Gastroesophageal sphincter (tissue), 4 donors: Measurements from ENCODE around the gene PPP2R3C. TPM values are rescaled to one million over a fixed set of nuclear protein-coding genes. Genes with fewer than 3 reads are reported as not detected.
A peak's percentile ranks its signal among the peaks of the same experiment; 100 is the strongest.
"Not testable (repeated sequence)": the region's sequence is repeated elsewhere in the genome, so short reads cannot be mapped to it uniquely, and the experiment has no call there.

Source experiments
- ATAC-seq: fragments of 150-250 bp; one replicate; pipeline ENCODE4 v1.9.1; 2016; ENCODE audit warnings: mild to moderate bottlenecking, moderate library complexity
- H3K27ac ChIP-seq, 4 donors: fragments of 200-600 bp; sonication (generic) in 3 of 4; 1 replicate in 3 of 4; 2 replicates in 1 of 4; pipeline ENCODE4 v1.5.1; 2016 to 2019
- H3K27me3 ChIP-seq: fragments of 200-600 bp; sonication (generic); one replicate; pipeline ENCODE4 v1.5.1; 2019
- H3K36me3 ChIP-seq, 2 donors: fragments of 200-600 bp; sonication (generic); one replicate each; pipeline ENCODE4 v1.5.1; 2019; ENCODE audit warnings: control low read depth in 1 of 2
- H3K4me1 ChIP-seq, 3 donors: fragments of 200-600 bp; sonication (generic); 1 replicate in 2 of 3; 2 replicates in 1 of 3; pipeline ENCODE4 v1.5.1; 2016 to 2019; ENCODE audit warnings: control low read depth in 2 of 3
- H3K4me3 ChIP-seq, 2 donors: fragments of 200-600 bp; sonication (generic); one replicate each; pipeline ENCODE4 v1.5.1; 2019; ENCODE audit warnings: mild to moderate bottlenecking in 1 of 2, moderate library complexity in 1 of 2
- H3K9me3 ChIP-seq, 3 donors: fragments of 200-600 bp; sonication (generic); one replicate each; pipeline ENCODE4 v1.5.1; 2017 to 2019; ENCODE audit warnings: control low read depth in 2 of 3
- CTCF ChIP-seq, 4 experiments: fragments of 200-600 bp in 2 of 4; fragments of 450-650 bp in 2 of 4; sonication (generic) in 1 of 4; IDR thresholded peaks; one replicate each; pipeline ENCODE4 v1.5.1; 2017 to 2019; ENCODE audit warnings: antibody characterized with exemption in 4 of 4, mild to moderate bottlenecking in 2 of 4, moderate library complexity in 2 of 4
- EP300 ChIP-seq: sonication (generic); formaldehyde crosslinking; IDR thresholded peaks from one replicate; pipeline ENCODE4 v1.6.1; 2017; ENCODE audit warnings: antibody characterized with exemption, mild to moderate bottlenecking
- POLR2A ChIP-seq, 2 donors: fragments of 450-650 bp; IDR thresholded peaks; one replicate each; pipeline ENCODE4 v1.6.1; 2017; ENCODE audit warnings: antibody characterized with exemption in 2 of 2, mild to moderate bottlenecking in 2 of 2, moderate library complexity in 1 of 2
- POLR2AphosphoS5 ChIP-seq: sonication (generic); formaldehyde crosslinking; IDR thresholded peaks from one replicate; pipeline ENCODE4 v1.6.1; 2017; ENCODE audit warnings: antibody characterized with exemption
- WGBS, 2 donors: methylation state at CpG; one replicate each; pipeline ENCODE4 v1.1.5; 2018; ENCODE audit warnings: low coverage in 1 of 2; 5-methylcytosine and 5-hydroxymethylcytosine counted together
- total RNA-seq, 4 donors: library from RNA; depleted of rRNA; stranded (reverse); fragments of >200 nt; gene quantifications; one replicate each; pipeline ENCODE4 v1.1.0, GENCODE V29; 2016

PPP2R3C gene
- total RNA-seq, 4 donors from 2014 or later: 29.3 to 44.9 (median 32.4) TPM

- H3K9me3 ChIP-seq: no peaks in the 10 kb centered on the region
- no peak overlapping the region for H3K4me3 ChIP-seq
- WGBS, 2 donors: 74 to 94% methylated on average over 2 to 3 of the region's 3 CpGs
- H3K27ac ChIP-seq: no peak overlapping the region
- TF ChIP-seq CTCF (IDR thresholded peaks at IDR 0.05) (no peak), EP300 (no peak), POLR2AphosphoS5 (no peak), POLR2A (IDR thresholded peaks at IDR 0.05) (no peak)
- no peaks in the 10 kb centered on the region for H3K27me3 ChIP-seq
- H3K36me3 ChIP-seq: peaks cover 0 to 86% of the 10 kb centered on the region in 2 donors
- H3K4me1 ChIP-seq: no peaks in the 10 kb centered on the region
- ATAC-seq: no peak
Measured at GRCh38 chr14:35072226-35072625, 49.6 kb downstream of the PPP2R3C start.

- Histone ChIP-seq H3K27me3 (no peaks in the 10 kb centered on the region), H3K9me3 (no peaks in the 10 kb centered on the region), H3K4me3 (no peak overlapping the region), H3K27ac (no peak overlapping the region), H3K4me1 (no peaks in the 10 kb centered on the region), H3K36me3 (peaks cover 0 to 76% of the 10 kb centered on the region in 2 donors)
- no peak for ATAC-seq
- WGBS, 2 donors: 86 to 92% methylated on average over 3 to 4 of the region's 4 CpGs
- no peak for TF ChIP-seq POLR2A (IDR thresholded peaks at IDR 0.05)
- no peak for TF ChIP-seq POLR2AphosphoS5
- TF ChIP-seq CTCF (IDR thresholded peaks at IDR 0.05): no peak
- TF ChIP-seq EP300: no peak
Measured at GRCh38 chr14:35068238-35069012, 53.4 kb downstream of the PPP2R3C start.

- not testable (repeated sequence) for H3K9me3 ChIP-seq, H3K27me3 ChIP-seq, H3K4me1 ChIP-seq, ATAC-seq, H3K4me3 ChIP-seq, H3K27ac ChIP-seq
- H3K36me3 ChIP-seq: peaks cover 0 to 63% of the 10 kb centered on the region in 2 donors
- 81% methylated on average over 5 of the region's 5 CpGs for WGBS, 2 donors
Measured at GRCh38 chr14:35065731-35066130, 56.1 kb downstream of the PPP2R3C start.

- not testable (repeated sequence) for H3K9me3 ChIP-seq, H3K4me1 ChIP-seq, H3K4me3 ChIP-seq, H3K27me3 ChIP-seq, H3K27ac ChIP-seq
- peaks cover 0 to 68% of the 10 kb centered on the region in 2 donors for H3K36me3 ChIP-seq
- peak; percentile 53 for ATAC-seq
- 50% methylated on average over 1 of the region's 1 CpG; no CpG with 5 or more reads in 1 of the 2 donors for WGBS, 2 donors
Measured at GRCh38 chr14:35061113-35061791, 60.5 kb downstream of the PPP2R3C start.

GRCh38 chr14:35052637-35053036, 69.2 kb downstream of the PPP2R3C start:
- Histone ChIP-seq H3K36me3 (peaks cover 0 to 67% of the 10 kb centered on the region in 2 donors), H3K27ac (no peak overlapping the region), H3K27me3 (no peaks in the 10 kb centered on the region), H3K4me3 (no peak overlapping the region), H3K4me1 (peaks cover 0 to 34% (median 2%) of the 10 kb centered on the region in 3 donors), H3K9me3 (no peaks in the 10 kb centered on the region)
- ATAC-seq: no peak
- 60 to 90% methylated on average over 1 to 2 of the region's 2 CpGs for WGBS, 2 donors
- TF ChIP-seq POLR2AphosphoS5: no peak
- TF ChIP-seq CTCF (IDR thresholded peaks at IDR 0.05): no peak
- TF ChIP-seq EP300: no peak
- no peak for TF ChIP-seq POLR2A (IDR thresholded peaks at IDR 0.05)

GRCh38 chr14:35051796-35052195, 70.0 kb downstream of the PPP2R3C start:
- peaks cover 0 to 43% (median 7%) of the 10 kb centered on the region in 3 donors for H3K4me1 ChIP-seq
- H3K4me3 ChIP-seq: no peak overlapping the region
- H3K27me3 ChIP-seq: no peaks in the 10 kb centered on the region
- TF ChIP-seq CTCF (IDR thresholded peaks at IDR 0.05) (no peak), POLR2A (IDR thresholded peaks at IDR 0.05) (no peak), POLR2AphosphoS5 (no peak), EP300 (no peak)
- no peak for ATAC-seq
- WGBS, 2 donors: 80 to 95% methylated on average over 1 of the region's 1 CpG
- peak overlapping the region in 1 of 4 donors; percentile 59 for H3K27ac ChIP-seq
- peaks cover 0 to 59% of the 10 kb centered on the region in 2 donors for H3K36me3 ChIP-seq
- H3K9me3 ChIP-seq: no peaks in the 10 kb centered on the region
